Keratinocyte (primary cell): ENCODE data around the gene DSCAM. TPM values are rescaled to one million over a fixed set of nuclear protein-coding genes. Genes with fewer than 3 reads are reported as not detected.

Experiments used
- DNase-seq: peaks from one replicate; pipeline ENCODE4 v3.0.0-alpha.2; 2011; ENCODE audit warnings: low read depth, missing footprints, low spot score
- FAIRE-seq: peaks from 2 replicates; lab custom pipeline; 2011; peaks lifted over from hg19 to GRCh38; lab: Jason Lieb, UNC
- H2AFZ ChIP-seq: 2 replicates; pipeline ENCODE4 v1.6.0; 2012; ENCODE audit warnings: low read length, control low read depth, inconsistent platforms; ENCODE audit not compliant: control insufficient read depth
- H3K27ac ChIP-seq: 2 replicates; pipeline ENCODE4 v1.5.1; 2011; ENCODE audit warnings: low read length; ENCODE audit not compliant: control insufficient read depth, insufficient read depth
- H3K27me3 ChIP-seq: 3 replicates; pipeline ENCODE4 v1.6.0; 2011; ENCODE audit warnings: low read length; ENCODE audit not compliant: control insufficient read depth, insufficient read depth; ENCODE audit errors: extremely low read depth
- H3K36me3 ChIP-seq, 2 experiments: 2 replicates in 1 of 2; 3 replicates in 1 of 2; pipeline ENCODE4 v1.5.1; 2011; ENCODE audit warnings: low read length in 2 of 2, mild to moderate bottlenecking in 1 of 2; ENCODE audit not compliant: control insufficient read depth in 2 of 2, insufficient read depth in 2 of 2; ENCODE audit errors: extremely low read depth in 1 of 2
- H3K4me1 ChIP-seq: 3 replicates; pipeline ENCODE4 v1.5.1; 2011; ENCODE audit warnings: low read length; ENCODE audit not compliant: control insufficient read depth, insufficient read depth; ENCODE audit errors: extremely low read depth
- H3K4me2 ChIP-seq: 3 replicates; pipeline ENCODE4 v1.6.0; 2011; ENCODE audit warnings: low read depth, low read length; ENCODE audit not compliant: control insufficient read depth, insufficient read depth; ENCODE audit errors: extremely low read depth
- H3K4me3 ChIP-seq, 3 experiments: fragments of 200-600 bp in 1 of 3; sonication (generic) in 1 of 3; 2 replicates in 2 of 3; 3 replicates in 1 of 3; pipeline ENCODE4 v1.5.1; 2011 to 2016; ENCODE audit warnings: low read length in 3 of 3, mild to moderate bottlenecking in 3 of 3, control low read depth in 2 of 3, inconsistent platforms in 1 of 3, low read depth in 1 of 3, mixed read lengths in 1 of 3, mixed run types in 1 of 3, moderate library complexity in 1 of 3; ENCODE audit not compliant: control insufficient read depth in 2 of 3, insufficient read depth in 2 of 3; ENCODE audit errors: extremely low read depth in 1 of 3
- H3K79me2 ChIP-seq: 2 replicates; pipeline ENCODE4 v1.6.0; 2012; ENCODE audit warnings: low read length; ENCODE audit not compliant: control insufficient read depth, insufficient read depth
- H3K9ac ChIP-seq: 3 replicates; pipeline ENCODE4 v1.6.0; 2011; ENCODE audit warnings: low read length; ENCODE audit not compliant: control insufficient read depth, insufficient read depth; ENCODE audit errors: extremely low read depth
- H3K9me1 ChIP-seq: 3 replicates; pipeline ENCODE4 v1.6.0; 2011; ENCODE audit warnings: low read length; ENCODE audit not compliant: control insufficient read depth, insufficient read depth; ENCODE audit errors: extremely low read depth
- H3K9me3 ChIP-seq: 2 replicates; pipeline ENCODE4 v1.5.1; 2012; ENCODE audit warnings: low read depth, low read length; ENCODE audit not compliant: control insufficient read depth
- H4K20me1 ChIP-seq: 3 replicates; pipeline ENCODE4 v1.6.0; 2011; ENCODE audit warnings: low read length; ENCODE audit not compliant: control insufficient read depth, insufficient read depth; ENCODE audit errors: extremely low read depth
- CTCF ChIP-seq, 3 experiments: IDR thresholded peaks in 1 of 3; conservative IDR thresholded peaks in 1 of 3; optimal IDR thresholded peaks in 1 of 3; 2 replicates in 2 of 3; 3 replicates in 1 of 3; pipeline versions ENCODE3 to v1.5.1; 2011; ENCODE audit warnings: low read length in 3 of 3, mild to moderate bottlenecking in 3 of 3, moderate library complexity in 2 of 3, control low read depth in 1 of 3, inconsistent platforms in 1 of 3; ENCODE audit not compliant: insufficient read depth in 2 of 3; ENCODE audit errors: extremely low read depth in 1 of 3
- EZH2 ChIP-seq: IDR thresholded peaks from one replicate; pipeline ENCODE4 v1.6.1; 2012; ENCODE audit warnings: inconsistent platforms, mild to moderate bottlenecking, low read length, moderate library complexity
- dilution Hi-C: fragments of 300-500 bp; cut with MboI; formaldehyde crosslinking; loops from one replicate; pipeline ENCODE4 v1.7.0; 2020; ENCODE audit warnings: low sequenced_read_pairs; ENCODE audit not compliant: extremely low pct_ligation_motif_present
- polyA plus RNA-seq, 5 experiments: library from polyadenylated mRNA; depleted of rRNA in 3 of 5; stranded (reverse) in 3 of 5; stranded (forward) in 1 of 5; unstranded in 1 of 5; fragments of >200 nt; gene quantifications; 1 replicate in 1 of 5; 2 replicates in 3 of 5; 3 replicates in 1 of 5; pipeline versions ENCODE4 v1.2.1 to v1.2.3, GENCODE V29; 2011 to 2012; ENCODE audit warnings: missing spikeins in 2 of 5, low read depth in 1 of 5, low replicate concordance in 1 of 5

DSCAM gene
- polyA plus RNA-seq, 1 donor (not counting 4 experiments of a cell fraction or from before 2014, with no cell fraction given) = 2.1 TPM

GRCh38 chr21:40886931-40887330 is 40.0 kb upstream of the DSCAM start:
- Histone ChIP-seq H3K36me3 (no peaks in the 10 kb centered on the region), H3K4me2 (peak overlapping the region; percentile 64), H3K9ac (no peak overlapping the region), H3K9me1 (no peaks in the 10 kb centered on the region), H3K27ac (peak overlapping the region; percentile 28), H2AFZ (no peak overlapping the region), H3K4me3 (no peak overlapping the region), H3K27me3 (no peaks in the 10 kb centered on the region), H3K9me3 (no peaks in the 10 kb centered on the region), H3K79me2 (no peaks in the 10 kb centered on the region), H4K20me1 (no peaks in the 10 kb centered on the region), H3K4me1 (peaks cover 17% of the 10 kb centered on the region)
- peak; percentile 42 for DNase-seq
- dilution Hi-C loops = no loop called here
- FAIRE-seq = peak; percentile 100
- no peak for TF ChIP-seq CTCF (optimal IDR thresholded peaks at IDR 0.05 in 1 of 3, IDR thresholded peaks at IDR 0.05 in 1 of 3, conservative IDR thresholded peaks at IDR 0.05 in 1 of 3; ENCODE audit: extremely low read depth in 1 of 3, insufficient read depth in 2 of 3, low read length in 3 of 3)
- TF ChIP-seq EZH2 = no peak

DNA sequence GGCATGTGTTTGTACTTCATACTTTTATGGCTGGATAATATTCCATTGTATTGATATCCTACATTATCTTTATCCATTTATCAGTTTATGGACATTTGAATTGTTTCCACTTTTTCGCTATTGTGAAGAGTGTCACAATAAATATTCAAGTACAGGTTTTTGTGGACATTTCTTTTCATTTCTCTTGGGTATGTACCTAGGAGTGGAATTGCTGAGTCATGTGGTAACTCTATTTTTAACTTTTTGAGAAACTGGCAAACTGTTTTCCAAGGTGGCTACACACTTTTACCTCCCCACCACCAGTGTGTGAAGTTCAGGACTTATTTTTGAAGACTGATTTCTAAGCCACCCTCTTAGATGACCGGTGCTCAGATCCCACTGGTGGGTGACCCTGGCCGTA is 39.0 kb upstream of the DSCAM start:
- no peaks in the 10 kb centered on the region for H3K79me2 ChIP-seq
- no peaks in the 10 kb centered on the region for H4K20me1 ChIP-seq
- H3K9me1 ChIP-seq = no peaks in the 10 kb centered on the region
- H3K4me1 ChIP-seq = peaks cover 17% of the 10 kb centered on the region
- H3K27me3 ChIP-seq = no peaks in the 10 kb centered on the region
- peak overlapping the region; percentile 44 for H2AFZ ChIP-seq
- dilution Hi-C loops = no loop called here
- no peak overlapping the region for H3K9ac ChIP-seq
- DNase-seq (no peak), FAIRE-seq (no peak)
- no peak overlapping the region for H3K4me2 ChIP-seq
- no peaks in the 10 kb centered on the region for H3K9me3 ChIP-seq
- no peak overlapping the region for H3K27ac ChIP-seq
- TF ChIP-seq CTCF (optimal IDR thresholded peaks at IDR 0.05 in 1 of 3, IDR thresholded peaks at IDR 0.05 in 1 of 3, conservative IDR thresholded peaks at IDR 0.05 in 1 of 3; ENCODE audit: extremely low read depth in 1 of 3, insufficient read depth in 2 of 3, low read length in 3 of 3) (no peak), EZH2 (no peak)
- no peaks in the 10 kb centered on the region for H3K36me3 ChIP-seq
- H3K4me3 ChIP-seq = no peak overlapping the region
